ENCODE results near the gene SLC12A9. TPM values are rescaled to one million over a fixed set of nuclear protein-coding genes. Genes with fewer than 3 reads are reported as not detected.

The SLC12A9 gene
- total and polyA plus RNA-seq, 2 experiments from 2014 or later = 17.1 to 21.3 TPM

DNA sequence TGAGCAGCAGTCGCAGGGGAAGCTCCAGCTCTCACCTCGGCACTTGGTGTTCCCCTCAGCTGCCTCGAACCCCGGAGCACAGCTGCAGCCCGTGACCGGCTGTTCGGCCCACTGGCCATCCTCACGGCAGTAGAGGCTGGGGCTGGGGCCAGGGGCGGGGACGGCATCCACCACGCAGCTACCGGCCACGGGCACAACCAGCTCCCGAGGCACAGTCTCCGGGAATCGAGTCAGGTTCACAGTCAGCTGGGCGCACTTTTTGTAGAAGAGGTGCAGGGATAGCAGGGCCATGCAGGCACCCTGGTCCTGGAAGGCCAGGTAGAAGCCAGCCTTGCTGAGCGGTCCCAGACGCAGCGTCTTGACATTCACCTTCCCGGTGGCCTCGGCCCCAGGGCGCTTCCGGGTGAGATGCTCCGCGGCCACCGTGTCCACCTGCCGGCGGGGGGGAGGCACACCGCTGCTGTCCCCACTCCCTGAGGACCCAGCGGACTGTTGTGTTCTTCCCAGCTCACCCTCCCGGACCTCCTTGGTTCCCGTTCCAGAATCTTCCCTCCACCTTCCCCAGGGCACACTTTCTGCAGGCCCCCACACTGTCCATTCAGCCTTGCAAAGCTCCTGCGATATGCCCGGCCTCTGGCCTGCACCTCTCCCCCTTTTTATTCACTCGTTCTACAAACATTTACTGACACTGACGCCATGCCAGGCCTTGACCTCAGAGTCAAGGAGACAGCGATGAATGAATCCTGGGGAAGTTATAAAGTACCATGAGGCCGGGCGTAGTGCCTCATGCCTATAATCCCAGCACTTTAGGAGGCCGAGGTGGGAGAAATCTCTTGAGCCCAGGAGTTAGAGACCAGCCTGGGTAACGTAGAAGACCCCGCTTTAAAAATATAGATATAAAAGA lies 30.0 kb upstream of the SLC12A9 start:
- no peak overlapping the region for H3K4me2 ChIP-seq
- H3K4me1 ChIP-seq (ENCODE audit: insufficient read depth) = peaks cover 15% of the 10 kb centered on the region
- TF ChIP-seq EZH2 (IDR thresholded peaks at IDR 0.05; ENCODE audit: borderline replicate concordance) = no peak
- no peak for TF ChIP-seq EZH2phosphoT487 (IDR thresholded peaks at IDR 0.05; ENCODE audit: low read depth, severe bottlenecking, unreplicated experiment)
- TF ChIP-seq, protein P1, sequence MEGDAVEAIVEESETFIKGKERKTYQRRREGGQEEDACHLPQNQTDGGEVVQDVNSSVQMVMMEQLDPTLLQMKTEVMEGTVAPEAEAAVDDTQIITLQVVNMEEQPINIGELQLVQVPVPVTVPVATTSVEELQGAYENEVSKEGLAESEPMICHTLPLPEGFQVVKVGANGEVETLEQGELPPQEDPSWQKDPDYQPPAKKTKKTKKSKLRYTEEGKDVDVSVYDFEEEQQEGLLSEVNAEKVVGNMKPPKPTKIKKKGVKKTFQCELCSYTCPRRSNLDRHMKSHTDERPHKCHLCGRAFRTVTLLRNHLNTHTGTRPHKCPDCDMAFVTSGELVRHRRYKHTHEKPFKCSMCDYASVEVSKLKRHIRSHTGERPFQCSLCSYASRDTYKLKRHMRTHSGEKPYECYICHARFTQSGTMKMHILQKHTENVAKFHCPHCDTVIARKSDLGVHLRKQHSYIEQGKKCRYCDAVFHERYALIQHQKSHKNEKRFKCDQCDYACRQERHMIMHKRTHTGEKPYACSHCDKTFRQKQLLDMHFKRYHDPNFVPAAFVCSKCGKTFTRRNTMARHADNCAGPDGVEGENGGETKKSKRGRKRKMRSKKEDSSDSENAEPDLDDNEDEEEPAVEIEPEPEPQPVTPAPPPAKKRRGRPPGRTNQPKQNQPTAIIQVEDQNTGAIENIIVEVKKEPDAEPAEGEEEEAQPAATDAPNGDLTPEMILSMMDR (IDR thresholded peaks at IDR 0.05; ENCODE audit: poor library complexity) = no peak
- no peak for DNase-seq (ENCODE audit: low spot score)
- peaks cover 51% of the 10 kb centered on the region for H3K79me2 ChIP-seq
- no peaks in the 10 kb centered on the region for H3K27me3 ChIP-seq
- WGBS (ENCODE audit: low lambda C conversion rate, missing lambda C conversion rate) = 91% methylated on average over 26 of the region's 43 CpGs
- H3K9me3 ChIP-seq (ENCODE audit: low read depth) = no peaks in the 10 kb centered on the region
- no peaks in the 10 kb centered on the region for H3K9me2 ChIP-seq (replicated peaks; ENCODE audit: insufficient read depth)
- H4K20me1 ChIP-seq (ENCODE audit: insufficient read depth, poor library complexity, severe bottlenecking) = peaks cover 36% of the 10 kb centered on the region
- H3K4me3 ChIP-seq = no peak overlapping the region
- H3K36me3 ChIP-seq (replicated peaks; ENCODE audit: insufficient read depth, low read depth) = no peaks in the 10 kb centered on the region
- no peak overlapping the region for H3K27ac ChIP-seq
- no peak overlapping the region for H2AFZ ChIP-seq

DNA sequence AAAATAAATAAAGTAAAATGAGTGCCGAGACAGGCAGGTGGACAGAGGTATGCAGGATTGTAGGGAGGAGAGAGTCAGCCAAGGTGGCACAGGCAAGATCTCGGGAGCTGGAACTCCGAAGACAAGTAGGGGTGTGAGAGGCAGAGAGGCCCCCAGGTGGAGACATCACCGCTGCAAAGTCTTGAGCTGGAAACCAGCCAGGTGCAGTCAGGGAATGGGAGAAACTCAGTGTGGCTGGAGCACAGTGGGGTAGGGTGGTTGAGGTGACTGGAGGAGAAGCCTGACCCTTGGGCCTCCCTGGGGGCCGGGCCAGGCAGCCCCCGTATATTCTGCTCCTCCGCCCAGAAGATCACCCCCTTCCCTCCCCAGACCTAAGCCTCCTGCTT lies 29.4 kb upstream of the SLC12A9 start:
- H3K9me3 ChIP-seq (ENCODE audit: low read depth) = no peaks in the 10 kb centered on the region
- peaks cover 55% of the 10 kb centered on the region for H3K79me2 ChIP-seq
- no peaks in the 10 kb centered on the region for H3K27me3 ChIP-seq
- H2AFZ ChIP-seq = no peak overlapping the region
- TF ChIP-seq EZH2phosphoT487 (IDR thresholded peaks at IDR 0.05; ENCODE audit: low read depth, severe bottlenecking, unreplicated experiment) = no peak
- TF ChIP-seq EZH2 (IDR thresholded peaks at IDR 0.05; ENCODE audit: borderline replicate concordance) = no peak
- H3K4me3 ChIP-seq = no peak overlapping the region
- no peaks in the 10 kb centered on the region for H3K9me2 ChIP-seq (replicated peaks; ENCODE audit: insufficient read depth)
- H3K36me3 ChIP-seq (replicated peaks; ENCODE audit: insufficient read depth, low read depth) = no peaks in the 10 kb centered on the region
- 90% methylated on average over 7 of the region's 7 CpGs for WGBS (ENCODE audit: low lambda C conversion rate, missing lambda C conversion rate)
- DNase-seq (ENCODE audit: low spot score) = no peak
- peaks cover 36% of the 10 kb centered on the region for H4K20me1 ChIP-seq (ENCODE audit: insufficient read depth, poor library complexity, severe bottlenecking)
- H3K4me2 ChIP-seq = no peak overlapping the region
- H3K4me1 ChIP-seq (ENCODE audit: insufficient read depth) = peaks cover 15% of the 10 kb centered on the region
- H3K27ac ChIP-seq = no peak overlapping the region

DNA sequence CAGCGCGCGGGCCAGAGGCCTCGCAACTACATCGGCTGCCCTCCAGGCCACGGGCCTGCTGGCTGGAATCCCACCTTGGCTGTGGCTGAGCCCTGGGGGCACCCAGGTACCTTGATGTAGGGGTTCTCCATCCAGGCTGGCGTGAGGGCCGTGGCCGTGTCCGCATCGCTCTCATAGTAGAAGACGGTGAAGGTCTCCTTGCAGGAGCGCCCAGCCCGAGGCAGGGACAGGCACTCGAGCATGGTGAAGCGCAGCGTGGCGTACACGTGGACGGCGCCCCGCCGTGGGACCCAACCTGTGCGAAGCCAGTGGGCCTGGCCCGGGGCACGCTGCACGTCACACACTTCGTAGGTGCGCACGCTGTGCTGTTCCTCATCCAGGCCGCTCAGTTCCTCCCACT lies 29.0 kb upstream of the SLC12A9 start:
- H3K79me2 ChIP-seq = peaks cover 59% of the 10 kb centered on the region
- H3K36me3 ChIP-seq (replicated peaks; ENCODE audit: insufficient read depth, low read depth) = no peaks in the 10 kb centered on the region
- no peaks in the 10 kb centered on the region for H3K9me2 ChIP-seq (replicated peaks; ENCODE audit: insufficient read depth)
- H3K27me3 ChIP-seq = no peaks in the 10 kb centered on the region
- peaks cover 36% of the 10 kb centered on the region for H4K20me1 ChIP-seq (ENCODE audit: insufficient read depth, poor library complexity, severe bottlenecking)
- H3K9me3 ChIP-seq (ENCODE audit: low read depth) = no peaks in the 10 kb centered on the region
- H3K4me1 ChIP-seq (ENCODE audit: insufficient read depth) = peaks cover 17% of the 10 kb centered on the region
- no peak overlapping the region for H3K4me3 ChIP-seq
- DNase-seq (ENCODE audit: low spot score) = no peak
- H3K4me2 ChIP-seq = no peak overlapping the region
- H3K27ac ChIP-seq = no peak overlapping the region
- no peak for TF ChIP-seq EZH2 (IDR thresholded peaks at IDR 0.05; ENCODE audit: borderline replicate concordance)
- no peak for TF ChIP-seq EZH2phosphoT487 (IDR thresholded peaks at IDR 0.05; ENCODE audit: low read depth, severe bottlenecking, unreplicated experiment)
- TF ChIP-seq, protein P1 (IDR thresholded peaks at IDR 0.05; ENCODE audit: poor library complexity) = no peak
- H2AFZ ChIP-seq = no peak overlapping the region
- WGBS (ENCODE audit: low lambda C conversion rate, missing lambda C conversion rate) = 97% methylated on average over 31 of the region's 31 CpGs

DNA sequence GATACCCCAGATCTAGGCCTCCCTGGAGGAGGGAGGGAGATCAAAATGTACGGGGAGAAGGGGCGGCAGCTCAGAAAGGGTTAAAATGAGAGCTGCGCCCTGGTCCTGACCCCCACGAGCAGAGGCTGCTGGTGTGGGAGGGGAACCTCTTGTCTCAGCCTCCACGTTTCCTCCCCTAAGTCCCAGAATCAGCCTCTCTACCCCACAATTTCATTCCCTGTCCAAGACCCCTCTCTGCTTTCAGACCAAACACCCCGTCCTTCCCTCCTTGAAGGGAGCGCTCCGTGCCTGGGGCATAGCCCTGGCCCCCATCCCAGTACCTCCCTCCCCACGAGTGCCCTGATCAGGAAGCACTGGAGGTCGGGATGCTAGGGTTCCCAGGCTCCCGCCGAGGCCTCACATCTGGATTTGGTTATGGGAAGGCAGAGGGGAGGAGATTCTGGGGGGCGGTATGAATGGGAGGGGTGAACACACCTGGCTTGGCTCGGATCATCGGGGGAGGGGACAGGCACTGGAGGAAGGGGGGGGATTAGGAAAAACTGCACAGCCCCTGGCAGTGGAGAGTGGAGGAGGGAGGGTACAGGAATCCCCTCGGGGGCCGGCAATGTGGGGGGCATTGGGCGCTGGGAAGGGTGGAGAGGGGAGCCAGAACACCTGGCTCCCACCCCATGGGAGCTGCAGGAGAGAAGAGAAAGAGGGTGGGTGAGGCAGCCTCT lies 27.9 kb upstream of the SLC12A9 start:
- peaks cover 68% of the 10 kb centered on the region for H3K79me2 ChIP-seq

More for the DNA sequence above, 27.9 kb upstream of the SLC12A9 start:
- TF ChIP-seq, protein P1 (IDR thresholded peaks at IDR 0.05; ENCODE audit: poor library complexity) = no peak
- TF ChIP-seq EZH2phosphoT487 (IDR thresholded peaks at IDR 0.05; ENCODE audit: low read depth, severe bottlenecking, unreplicated experiment) (no peak), EZH2 (IDR thresholded peaks at IDR 0.05; ENCODE audit: borderline replicate concordance) (no peak)
- 60% methylated on average over 13 of the region's 18 CpGs for WGBS (ENCODE audit: low lambda C conversion rate, missing lambda C conversion rate)
- Histone ChIP-seq H3K9me2 (replicated peaks; ENCODE audit: insufficient read depth) (no peaks in the 10 kb centered on the region), H3K9me3 (ENCODE audit: low read depth) (no peaks in the 10 kb centered on the region), H2AFZ (no peak overlapping the region), H3K4me2 (peak overlapping the region; percentile 97), H4K20me1 (ENCODE audit: insufficient read depth, poor library complexity, severe bottlenecking) (peaks cover 36% of the 10 kb centered on the region), H3K36me3 (replicated peaks; ENCODE audit: insufficient read depth, low read depth) (no peaks in the 10 kb centered on the region), H3K27ac (no peak overlapping the region), H3K4me1 (ENCODE audit: insufficient read depth) (peaks cover 22% of the 10 kb centered on the region), H3K4me3 (no peak overlapping the region), H3K27me3 (no peaks in the 10 kb centered on the region)
- DNase-seq (ENCODE audit: low spot score) = no peak
